ENCODE measurements around the gene RNF103. TPM values are rescaled to one million over a fixed set of nuclear protein-coding genes. Genes with fewer than 3 reads are reported as not detected.
"Not testable (repeated sequence)": the region's sequence is repeated elsewhere in the genome, so short reads cannot be mapped to it uniquely, and the experiment has no call there.

Gene RNF103
- total RNA-seq, 1 donor from 2014 or later = 33.4 TPM

DNA sequence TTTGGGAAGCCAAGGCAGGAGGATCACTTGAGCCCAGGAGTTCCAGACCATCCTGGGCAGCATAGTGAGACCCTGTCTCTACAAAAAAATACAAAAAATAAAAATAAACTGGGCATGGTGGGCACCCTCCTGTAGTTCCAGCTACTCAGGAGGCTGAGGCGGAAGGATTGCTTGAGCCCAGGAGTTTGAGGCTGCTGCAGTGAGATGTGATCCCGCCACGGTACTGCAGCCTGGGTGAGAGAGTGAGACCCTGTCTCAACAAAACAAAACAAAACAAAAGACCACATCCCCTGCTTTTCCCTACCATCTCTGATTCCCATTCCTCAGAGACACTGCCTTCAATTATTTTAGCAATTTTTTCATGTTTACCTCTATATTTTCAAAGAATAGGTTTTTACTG is 3.9 kb upstream of the RNF103 start:
- DNase-seq (ENCODE audit: low spot score in 2 of 2) (no peak), FAIRE-seq (no peak)

DNA sequence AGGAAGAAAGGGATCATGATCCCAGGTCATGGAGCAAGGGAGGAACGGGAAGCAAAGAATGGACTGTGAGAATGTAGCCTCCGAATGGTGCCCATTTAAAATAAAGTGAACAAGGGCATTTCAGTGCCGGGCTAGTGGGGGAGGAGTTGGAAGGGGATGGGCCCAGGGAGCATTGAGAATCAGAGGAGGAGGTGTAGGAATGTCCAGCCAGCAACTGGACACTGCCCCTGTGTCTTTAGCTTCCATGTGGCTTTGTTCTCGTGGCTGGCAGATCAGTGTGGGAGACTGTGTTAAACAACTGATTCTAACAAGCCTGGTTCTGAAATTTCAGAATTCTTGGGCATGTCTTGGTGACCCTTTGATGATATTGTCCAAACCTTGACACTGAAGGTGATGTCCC is 1.4 kb upstream of the RNF103 start:
- FAIRE-seq (no peak), DNase-seq (ENCODE audit: low spot score in 2 of 2) (peak; percentile 16 to 41)

DNA sequence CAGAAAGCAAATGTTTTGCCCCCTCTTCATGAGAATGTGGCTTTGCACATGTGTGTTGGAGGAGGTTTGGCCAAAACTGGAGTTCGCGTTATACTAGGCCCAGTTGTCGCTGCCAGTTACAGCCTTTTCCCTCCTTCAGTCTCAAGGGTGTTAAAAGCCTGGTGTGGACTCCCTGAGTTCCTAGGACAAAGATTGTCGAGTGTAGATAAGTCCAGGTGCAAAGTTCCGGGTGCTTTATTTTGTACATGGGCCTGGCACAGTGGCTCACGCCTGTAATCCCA is 542 bp upstream of the RNF103 start:
- DNase-seq (ENCODE audit: low spot score in 2 of 2) (no peak), FAIRE-seq (no peak)

DNA sequence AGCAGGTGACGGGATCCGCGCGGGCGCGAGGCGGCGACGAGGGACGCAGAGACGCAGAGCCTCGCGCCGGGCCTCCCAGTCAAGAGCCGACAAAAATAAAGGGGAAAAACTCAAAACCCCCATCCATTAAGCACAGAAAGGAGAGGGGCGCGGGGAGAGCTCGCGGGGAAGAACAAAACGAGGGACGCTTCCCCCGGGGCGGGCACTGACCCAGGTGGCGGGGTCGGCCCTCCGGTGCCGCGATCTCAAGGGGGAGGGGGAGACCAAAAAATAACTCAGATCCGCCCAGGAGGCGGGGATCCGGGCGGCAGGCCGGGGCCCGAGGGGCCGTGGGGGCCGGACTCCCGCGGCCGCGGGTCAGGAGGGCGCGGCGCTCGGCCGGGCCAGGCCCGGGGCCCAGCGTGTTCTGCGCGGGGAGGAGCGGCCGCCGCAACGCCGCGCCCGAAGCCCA is 597 bp downstream of the RNF103 start:
- DNase-seq (ENCODE audit: low spot score in 2 of 2) (peak; percentile 39 to 66), FAIRE-seq (no peak)

DNA sequence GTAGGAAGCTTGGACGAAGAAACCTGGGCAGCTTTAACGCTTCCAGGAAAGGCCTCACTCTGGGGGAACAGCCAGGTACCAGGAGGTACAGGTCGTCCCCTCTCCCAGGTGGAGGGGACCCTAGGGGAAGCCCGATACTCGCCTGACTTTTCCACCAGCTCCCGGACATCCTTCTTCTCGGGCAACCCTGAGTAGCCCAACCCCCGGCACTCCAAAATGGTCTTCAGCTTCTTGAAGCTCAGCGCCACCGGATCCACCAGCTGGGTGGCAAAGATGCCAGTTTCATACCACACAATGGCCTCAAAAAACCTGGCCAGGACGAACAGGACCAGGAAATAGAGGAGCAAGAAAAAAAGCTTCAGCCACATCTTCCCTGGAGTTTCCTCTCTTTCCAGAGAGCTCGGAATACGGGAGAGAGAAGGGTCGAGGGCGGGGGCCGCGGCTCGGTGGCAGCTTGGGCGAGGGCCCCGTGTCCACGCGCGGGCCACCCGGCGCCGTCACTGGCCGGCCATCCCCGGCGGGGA is 1.1 kb downstream of the RNF103 start:
- FAIRE-seq = no peak
- DNase-seq (ENCODE audit: low spot score in 2 of 2) = no peak

DNA sequence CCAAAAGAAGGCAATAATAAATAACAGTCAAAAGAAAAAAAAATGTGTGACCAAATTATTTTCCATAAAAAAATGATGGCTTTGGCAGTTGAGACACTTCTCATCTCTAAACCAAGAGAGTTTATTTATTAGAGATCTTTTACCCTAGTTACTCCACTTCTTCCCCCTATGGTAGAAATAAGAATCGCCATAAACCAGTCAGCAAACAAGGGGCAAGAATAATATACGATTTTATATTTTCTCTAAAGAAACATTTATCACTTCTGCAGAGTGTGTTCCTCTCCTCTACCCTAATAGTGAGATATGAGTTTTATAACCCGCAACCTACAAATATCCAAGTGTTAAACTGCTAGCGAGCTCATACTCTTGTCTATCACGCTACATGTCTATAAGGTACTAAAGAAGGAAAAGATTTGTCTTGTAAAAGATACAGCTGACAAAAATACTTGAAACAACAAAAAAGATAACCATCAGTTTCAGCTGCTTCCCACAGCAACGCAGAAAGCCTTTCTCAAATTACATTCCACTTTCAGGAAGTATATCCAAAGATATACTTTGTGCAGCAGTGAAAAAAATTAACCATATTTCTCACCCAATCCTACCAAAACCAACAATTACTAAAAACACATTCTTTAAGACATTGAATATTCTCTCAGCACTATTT is 2.3 kb downstream of the RNF103 start:
- FAIRE-seq (no peak), DNase-seq (ENCODE audit: low spot score in 2 of 2) (no peak)

DNA sequence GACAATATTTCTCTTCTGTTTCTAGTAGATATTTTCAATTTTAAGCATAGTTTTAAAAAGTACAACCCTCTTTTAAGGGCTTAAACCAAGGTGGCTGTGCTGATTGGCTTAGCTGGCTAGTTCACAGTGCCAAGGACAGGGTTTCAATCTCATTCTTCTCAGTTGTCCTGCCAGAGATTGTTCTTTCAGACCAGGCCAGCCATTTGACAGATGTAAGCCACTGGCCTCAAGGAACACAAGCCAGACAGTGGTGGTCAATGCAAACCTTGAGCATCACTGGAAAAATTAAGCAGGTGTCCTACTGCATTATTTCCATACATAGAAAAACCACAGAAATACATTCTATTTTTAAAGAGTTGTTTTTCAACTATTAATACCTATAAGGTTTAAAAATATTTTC is 5.9 kb downstream of the RNF103 start:
- no peak for DNase-seq (ENCODE audit: low spot score in 2 of 2)

DNA sequence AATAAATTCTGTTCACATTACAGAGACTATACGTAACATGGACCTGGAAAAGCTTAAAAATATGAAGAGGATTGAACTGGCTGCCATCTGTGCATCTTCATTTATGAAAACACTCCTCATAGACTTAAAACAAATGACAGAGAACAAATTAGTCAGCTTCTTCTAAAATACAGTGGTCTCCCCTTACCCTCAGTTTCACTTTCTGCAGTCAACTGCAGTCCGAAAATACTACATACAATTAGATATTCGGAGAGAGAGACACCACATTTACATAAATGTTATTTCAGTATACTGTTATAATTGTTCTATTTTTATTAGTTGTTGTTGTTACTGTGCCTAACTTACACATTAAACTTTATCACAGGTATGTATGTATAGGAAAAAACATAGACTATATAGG is 6.5 kb downstream of the RNF103 start:
- FAIRE-seq (no peak), DNase-seq (ENCODE audit: low spot score in 2 of 2) (no peak)

More for the DNA sequence above, 5.9 kb downstream of the RNF103 start:
- no peak for FAIRE-seq

DNA sequence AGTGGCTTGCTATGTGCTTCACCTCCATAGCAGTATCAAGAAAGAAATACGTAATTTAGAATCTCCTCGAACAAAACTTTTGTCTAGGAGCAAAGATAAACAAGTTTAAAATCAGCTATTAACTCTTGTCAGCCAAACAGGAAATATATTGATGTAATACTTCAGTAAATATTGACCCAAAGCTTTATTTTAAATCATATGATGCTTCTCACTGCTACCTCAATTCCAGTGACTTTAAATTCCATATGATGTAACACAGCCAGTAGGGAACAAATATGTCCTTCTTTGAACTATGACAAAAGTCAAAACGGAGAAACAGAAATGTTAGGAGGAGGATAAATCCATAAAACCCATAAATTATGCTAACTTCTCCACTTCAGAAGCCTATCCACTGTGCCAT is 7.2 kb downstream of the RNF103 start:
- FAIRE-seq (no peak), DNase-seq (ENCODE audit: low spot score in 2 of 2) (no peak)

DNA sequence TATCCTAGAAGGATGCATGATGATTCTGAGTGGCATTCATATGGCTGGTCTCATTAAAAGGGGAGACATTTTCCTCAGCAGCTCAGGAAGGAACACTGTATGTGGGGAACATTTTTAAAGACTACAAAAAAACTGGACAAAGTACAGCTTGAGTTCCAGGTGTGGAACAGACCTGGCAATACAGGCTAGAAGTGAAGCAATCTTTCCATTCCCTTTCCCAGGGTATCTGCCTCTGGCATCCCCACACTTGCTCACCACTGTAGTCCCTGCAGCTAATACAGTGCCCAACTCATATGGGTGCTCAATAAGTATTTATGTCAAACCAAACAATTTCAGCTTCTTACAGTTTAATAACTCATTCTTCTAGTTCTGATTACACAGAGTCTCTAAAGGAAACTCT is 8.1 kb downstream of the RNF103 start:
- no peak for FAIRE-seq

DNA sequence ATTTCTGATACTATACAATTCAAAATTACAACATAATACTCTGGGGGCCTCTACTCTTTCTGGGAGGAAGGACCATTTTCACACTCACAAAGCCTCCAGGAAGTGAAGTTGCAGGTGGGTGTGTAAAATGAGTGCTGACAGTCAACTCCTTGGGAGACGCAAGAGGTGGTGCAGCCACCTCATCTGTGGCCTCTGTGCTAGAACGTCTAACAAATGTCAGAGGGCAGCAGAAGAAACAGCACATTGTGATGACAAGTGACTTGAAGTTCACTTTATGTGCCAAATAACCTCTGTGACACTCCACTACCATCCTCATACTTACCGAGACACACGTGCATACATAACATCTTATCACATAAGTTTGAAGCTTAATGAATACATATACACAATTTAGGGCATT is 10.2 kb downstream of the RNF103 start:
- DNase-seq (ENCODE audit: low spot score in 2 of 2) (no peak), FAIRE-seq (no peak)

More for the DNA sequence above, 8.1 kb downstream of the RNF103 start:
- no peak for DNase-seq (ENCODE audit: low spot score in 2 of 2)

DNA sequence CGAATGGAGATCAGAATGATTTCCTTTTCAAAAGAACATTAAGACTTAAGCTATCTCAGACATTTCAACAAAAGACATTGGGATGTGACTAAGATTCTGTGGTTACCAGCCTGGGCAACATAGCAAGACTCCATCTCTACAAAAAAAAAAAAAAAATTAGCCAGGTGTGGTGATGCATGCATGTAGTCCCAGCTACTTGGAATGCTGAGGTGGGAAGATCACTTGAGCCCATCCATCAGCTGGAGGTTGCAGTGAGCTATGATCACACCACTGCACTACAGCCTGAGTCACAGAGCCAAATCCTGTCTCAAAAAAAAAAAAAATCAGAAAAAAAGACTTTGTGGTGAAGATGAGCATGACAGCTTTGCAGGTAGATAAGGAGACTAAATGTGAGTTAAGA is 12.8 kb downstream of the RNF103 start:
- FAIRE-seq (no peak), DNase-seq (ENCODE audit: low spot score in 2 of 2) (no peak)

DNA sequence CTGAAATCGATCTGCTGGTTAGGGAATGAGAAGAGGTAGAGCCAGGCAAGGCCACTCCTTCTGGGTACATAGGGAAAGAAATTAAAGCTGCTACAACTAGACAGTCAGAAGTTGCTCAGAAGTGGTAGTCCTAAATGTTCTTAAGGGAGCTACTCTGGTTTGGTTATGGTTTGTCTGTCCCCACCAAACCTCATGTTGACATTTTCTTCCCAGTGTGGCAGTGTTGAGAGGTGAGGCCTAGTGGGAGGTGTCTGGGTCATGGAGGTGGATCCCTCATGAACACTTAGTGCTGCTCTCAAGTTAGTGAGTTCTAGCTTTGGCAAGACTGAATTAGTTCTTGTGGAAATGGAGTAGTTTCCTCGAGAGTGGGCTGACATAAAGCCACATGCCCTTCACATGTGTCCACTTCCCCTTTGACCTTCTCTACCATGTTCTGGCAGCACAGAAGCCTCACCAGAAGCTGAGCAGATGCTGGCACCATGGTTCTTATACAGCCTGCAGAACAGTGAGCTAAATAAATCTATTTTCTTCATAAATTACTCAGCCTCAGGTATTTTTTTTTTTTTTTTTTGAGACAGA is 14.7 kb downstream of the RNF103 start:
- FAIRE-seq = no peak

DNA sequence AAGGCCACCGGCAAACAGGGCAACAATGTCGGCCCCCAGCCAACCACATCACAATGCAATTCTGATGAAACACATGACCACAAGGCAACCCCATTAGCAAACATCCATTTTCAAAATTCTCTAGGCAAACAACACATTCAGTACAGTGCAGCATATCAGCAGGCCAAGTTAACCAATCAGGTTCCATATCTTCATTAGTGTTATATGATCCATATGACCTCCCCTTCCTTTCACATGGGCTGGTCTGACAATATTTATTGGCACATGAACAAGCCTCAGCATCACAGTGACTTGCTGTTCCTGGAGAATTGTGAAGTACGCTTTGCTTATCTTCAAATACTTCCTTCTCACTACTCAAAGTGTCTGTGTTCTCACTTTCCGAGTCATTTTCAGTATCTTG is 19.8 kb downstream of the RNF103 start:
- FAIRE-seq (no peak), DNase-seq (ENCODE audit: low spot score in 2 of 2) (no peak)

More for the DNA sequence above, 14.7 kb downstream of the RNF103 start:
- no peak for DNase-seq (ENCODE audit: low spot score in 2 of 2)

DNA sequence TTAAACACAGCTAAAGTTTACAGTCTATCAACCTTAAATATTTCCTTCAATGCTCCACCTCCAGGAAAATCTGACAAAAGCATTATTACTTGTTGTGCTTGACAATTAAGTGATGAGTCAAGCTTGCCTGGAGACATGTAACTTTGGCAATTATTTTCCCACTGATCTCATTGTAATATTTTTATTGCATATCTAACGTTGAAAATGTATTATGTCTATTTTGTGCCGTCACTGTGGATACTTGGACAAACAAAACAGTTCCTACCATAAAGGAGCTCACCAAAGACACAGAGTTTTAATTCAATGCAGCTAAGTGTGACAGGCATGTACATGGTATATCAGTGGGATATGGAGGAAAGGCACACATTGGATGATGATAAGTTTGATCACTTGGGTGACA is 24.7 kb downstream of the RNF103 start:
- FAIRE-seq (no peak), DNase-seq (ENCODE audit: low spot score in 2 of 2) (no peak)

DNA sequence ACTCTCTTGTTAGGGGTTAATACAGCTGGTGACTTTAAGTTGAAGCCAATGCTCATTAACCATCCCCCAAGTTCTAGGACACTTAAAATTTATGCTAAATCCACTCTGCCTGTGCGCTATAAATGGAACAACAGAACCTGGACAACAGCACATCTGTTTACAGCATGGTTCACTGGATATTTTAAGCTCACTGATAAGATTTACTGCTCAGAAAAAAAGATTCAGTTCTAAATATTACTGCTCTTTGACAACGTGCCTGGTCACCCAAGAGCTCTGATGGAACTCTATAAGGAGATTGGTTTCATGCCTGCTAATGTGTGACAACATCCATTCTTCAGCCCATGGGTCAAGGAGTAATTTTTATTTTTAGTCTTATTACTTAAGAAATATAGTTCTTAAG is 27.5 kb downstream of the RNF103 start:
- FAIRE-seq (no peak), DNase-seq (ENCODE audit: low spot score in 2 of 2) (no peak)

DNA sequence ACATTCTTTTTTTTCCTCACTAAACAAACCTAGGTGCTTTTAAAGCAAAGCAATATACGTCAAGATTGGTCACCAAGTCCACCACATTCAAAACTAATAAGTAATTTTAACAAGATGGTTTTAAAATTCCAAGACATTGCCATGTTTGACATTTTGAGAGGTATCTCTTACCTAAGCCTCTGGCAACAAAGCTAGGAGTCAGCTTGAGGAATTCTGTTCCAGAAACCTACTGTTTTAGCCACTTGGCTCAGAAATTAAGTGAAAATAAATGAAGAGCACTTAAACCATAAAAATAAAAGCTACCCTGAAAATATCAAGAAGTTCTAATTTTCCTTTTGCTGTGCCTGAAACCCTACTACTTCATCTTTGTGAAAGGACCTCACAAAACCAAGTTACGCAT is 30.4 kb downstream of the RNF103 start:
- no peak for DNase-seq (ENCODE audit: low spot score in 2 of 2)
- no peak for FAIRE-seq

DNA sequence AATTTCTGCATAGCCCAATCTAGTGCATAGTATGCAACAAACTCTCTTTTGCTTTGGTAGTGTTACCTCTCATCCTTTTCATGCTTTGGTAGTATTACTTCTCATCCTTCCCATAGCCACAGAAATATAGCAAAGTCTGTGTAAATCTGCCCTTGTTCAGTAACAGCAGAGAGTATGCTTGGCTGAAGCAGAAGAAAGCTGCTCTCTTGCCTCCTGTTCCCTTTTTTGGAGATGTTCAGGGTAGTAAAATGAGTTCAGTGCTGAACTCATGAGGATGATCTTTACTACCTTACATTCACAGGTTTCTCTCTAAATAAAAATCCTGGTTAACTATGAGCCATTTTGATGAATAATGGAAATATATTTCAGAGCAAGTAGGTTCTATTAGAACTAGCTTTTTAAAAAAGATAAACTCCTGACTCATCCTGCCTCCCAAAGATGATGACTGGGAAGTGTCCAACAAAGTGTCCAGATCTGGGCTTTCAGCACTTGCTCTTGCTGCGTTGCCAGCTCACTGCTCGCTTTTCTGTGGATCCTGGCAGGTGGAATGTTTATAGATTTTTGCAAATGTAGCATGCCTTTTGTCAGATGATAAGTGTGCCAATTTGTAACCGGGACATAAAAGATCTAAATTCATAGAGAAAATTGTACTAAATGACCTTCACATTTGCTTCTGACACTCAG is 31.0 kb downstream of the RNF103 start:
- FAIRE-seq = no peak
- no peak for DNase-seq (ENCODE audit: low spot score in 2 of 2)

DNA sequence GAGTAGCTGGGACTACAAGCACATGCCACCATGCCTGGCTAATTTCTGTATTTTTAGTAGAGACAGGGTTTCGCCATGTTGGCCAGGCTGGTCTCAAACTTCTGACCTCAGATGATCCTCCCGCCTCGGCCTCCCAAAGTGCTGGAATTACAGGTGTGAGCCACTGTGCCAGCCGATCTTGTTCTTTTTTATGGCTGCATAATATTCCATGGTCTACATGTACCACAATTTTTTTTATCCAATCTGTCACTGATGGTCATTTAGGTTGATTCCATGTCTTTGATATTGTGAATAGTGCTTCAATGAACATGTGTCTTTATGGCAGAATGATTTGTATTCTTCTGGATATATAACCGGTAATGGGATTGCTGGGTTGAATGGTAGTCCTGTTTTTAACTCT is 34.0 kb downstream of the RNF103 start:
- not testable (repeated sequence) for FAIRE-seq; DNase-seq (ENCODE audit: low spot score in 2 of 2)

DNA sequence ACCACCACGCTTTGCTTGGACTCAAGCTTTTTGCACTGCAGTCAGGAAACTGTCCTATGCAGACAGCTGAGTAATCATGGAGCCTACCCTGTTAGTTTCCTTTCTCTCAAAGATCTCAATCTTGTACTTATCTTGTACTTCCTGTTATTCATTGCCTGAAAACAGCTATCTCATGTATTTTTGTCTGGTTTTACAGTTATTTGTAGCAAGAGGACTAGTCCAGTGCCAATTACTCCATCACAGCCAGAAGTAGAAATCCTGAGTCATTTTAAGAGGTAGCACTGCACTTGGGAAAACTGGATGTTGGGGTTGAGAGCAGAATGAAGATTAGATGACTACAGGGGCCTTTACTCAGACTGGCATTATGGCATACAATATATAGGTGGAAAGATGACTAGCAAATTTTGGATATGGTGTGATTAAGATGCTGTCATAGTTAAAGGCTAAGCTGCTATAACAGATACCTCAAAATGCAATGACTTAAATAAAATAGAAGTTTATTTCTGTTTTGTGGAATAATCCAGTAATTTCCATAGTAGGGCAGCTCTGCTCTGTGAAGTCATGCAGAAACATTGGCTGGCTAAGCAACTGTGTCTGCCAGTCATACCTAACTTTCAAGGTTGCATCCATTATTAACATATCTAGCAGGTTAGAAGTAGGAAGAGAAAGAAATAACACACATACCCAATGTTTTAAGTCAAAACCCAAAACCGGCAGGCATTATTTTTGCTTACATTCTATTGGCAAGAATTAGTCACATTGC is 39.3 kb downstream of the RNF103 start:
- FAIRE-seq (no peak), DNase-seq (ENCODE audit: low spot score in 2 of 2) (no peak)

DNA sequence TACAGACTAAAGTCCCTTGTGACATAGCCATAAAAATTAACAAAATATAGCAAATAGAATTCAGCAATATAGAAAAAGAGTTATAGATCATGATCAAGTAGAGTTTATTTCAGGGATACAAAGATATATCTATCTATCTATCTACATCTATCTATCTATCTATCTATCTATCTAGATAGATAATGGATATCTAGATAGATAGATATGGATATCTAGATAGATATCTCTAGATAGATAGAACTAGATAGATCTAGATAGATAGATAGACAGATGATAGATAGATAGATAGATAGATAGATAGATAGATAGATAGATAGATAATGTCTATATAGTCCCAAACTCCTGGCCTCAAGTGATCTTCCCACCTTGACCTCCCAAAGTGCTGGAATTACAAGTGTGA is 43.1 kb downstream of the RNF103 start:
- FAIRE-seq (peak; percentile 67), DNase-seq (ENCODE audit: low spot score in 2 of 2) (no peak)

Data from frontal cortex (tissue), 4 donors.